ENCODE results near the gene MGLL.
A peak's percentile ranks its signal among the peaks of the same experiment; 100 is the strongest.

MGLL gene

DNA sequence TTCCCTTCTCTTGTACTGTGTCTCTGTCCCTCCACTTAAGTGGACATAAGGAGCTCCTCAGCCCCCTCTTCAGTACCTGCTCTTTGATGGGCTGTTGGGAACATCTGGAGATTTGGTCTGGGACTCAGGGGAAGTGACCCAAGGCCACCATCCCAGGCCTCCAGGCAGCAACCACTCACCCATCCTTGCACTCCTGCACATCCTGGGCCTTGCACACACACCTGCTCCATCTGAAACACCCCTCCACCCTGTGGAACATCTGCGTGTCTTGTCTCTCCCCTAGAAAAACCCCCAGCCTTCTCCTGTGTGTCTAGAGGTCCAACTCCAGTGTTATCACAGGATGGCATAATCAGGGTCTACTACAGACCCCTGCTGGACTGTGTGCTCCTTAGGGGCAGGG, 75.2 kb downstream of the MGLL start:
- H3K27me3 Mint-ChIP-seq (ENCODE audit: low read depth), result peaks cover 18% of the 10 kb centered on the region

DNA sequence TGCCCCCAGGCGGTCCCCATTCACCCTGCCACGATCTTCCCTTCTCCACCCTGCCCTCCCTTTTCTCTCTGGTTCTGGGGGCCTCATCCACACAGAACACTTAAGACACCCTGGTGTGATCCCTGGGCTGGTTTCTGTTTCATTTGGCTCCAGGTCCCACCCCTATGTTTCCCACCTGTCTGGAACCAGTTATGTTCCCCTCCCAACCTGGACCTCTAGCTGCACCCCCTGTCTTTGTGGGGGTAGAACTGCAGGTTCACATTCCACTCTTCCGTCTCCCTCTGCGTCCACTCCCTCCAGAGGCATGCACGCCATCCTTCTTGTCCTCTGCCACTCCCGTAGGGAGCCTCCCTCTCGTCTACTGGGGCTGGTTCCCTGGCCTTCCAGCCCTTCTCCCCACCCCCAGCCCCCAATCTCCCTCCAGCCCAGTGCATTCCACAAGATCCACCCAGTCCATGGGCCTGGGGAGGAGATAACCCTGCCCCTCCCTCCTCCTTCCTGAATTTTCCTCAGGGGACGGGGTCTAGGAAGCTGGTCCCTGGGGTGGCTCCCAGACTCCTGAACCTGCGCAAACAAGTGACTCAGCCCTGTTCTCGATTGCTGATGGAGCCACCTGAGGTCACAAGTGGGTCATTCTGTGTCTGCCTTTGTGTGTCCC, 75.8 kb downstream of the MGLL start:
- Mint-ChIP-seq H3K36me3 (ENCODE audit: low read depth) (no peaks in the 10 kb centered on the region), H3K4me3 (peak overlapping the region in 1 of 3 experiments; percentile 9), H3K4me1 (peaks cover 77% of the 10 kb centered on the region), H3K9me3 (no peaks in the 10 kb centered on the region), H3K27ac (peak overlapping the region in 1 of 3 experiments; percentile 69), H3K27me3 (ENCODE audit: low read depth) (peaks cover 18% of the 10 kb centered on the region)
- TF ChIP-seq, protein P1, sequence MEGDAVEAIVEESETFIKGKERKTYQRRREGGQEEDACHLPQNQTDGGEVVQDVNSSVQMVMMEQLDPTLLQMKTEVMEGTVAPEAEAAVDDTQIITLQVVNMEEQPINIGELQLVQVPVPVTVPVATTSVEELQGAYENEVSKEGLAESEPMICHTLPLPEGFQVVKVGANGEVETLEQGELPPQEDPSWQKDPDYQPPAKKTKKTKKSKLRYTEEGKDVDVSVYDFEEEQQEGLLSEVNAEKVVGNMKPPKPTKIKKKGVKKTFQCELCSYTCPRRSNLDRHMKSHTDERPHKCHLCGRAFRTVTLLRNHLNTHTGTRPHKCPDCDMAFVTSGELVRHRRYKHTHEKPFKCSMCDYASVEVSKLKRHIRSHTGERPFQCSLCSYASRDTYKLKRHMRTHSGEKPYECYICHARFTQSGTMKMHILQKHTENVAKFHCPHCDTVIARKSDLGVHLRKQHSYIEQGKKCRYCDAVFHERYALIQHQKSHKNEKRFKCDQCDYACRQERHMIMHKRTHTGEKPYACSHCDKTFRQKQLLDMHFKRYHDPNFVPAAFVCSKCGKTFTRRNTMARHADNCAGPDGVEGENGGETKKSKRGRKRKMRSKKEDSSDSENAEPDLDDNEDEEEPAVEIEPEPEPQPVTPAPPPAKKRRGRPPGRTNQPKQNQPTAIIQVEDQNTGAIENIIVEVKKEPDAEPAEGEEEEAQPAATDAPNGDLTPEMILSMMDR (IDR thresholded peaks at IDR 0.05; ENCODE audit: unreplicated experiment in 3 of 3), result no peak

More for the DNA sequence above, 75.2 kb downstream of the MGLL start:
- H3K4me3 Mint-ChIP-seq, result peak overlapping the region in 1 of 3 experiments; percentile 22
- TF ChIP-seq, protein P1 (IDR thresholded peaks at IDR 0.05; ENCODE audit: unreplicated experiment in 3 of 3), result no peak
- H3K4me1 Mint-ChIP-seq, result peaks cover 77% of the 10 kb centered on the region
- no peaks in the 10 kb centered on the region for H3K36me3 Mint-ChIP-seq (ENCODE audit: low read depth)
- no peaks in the 10 kb centered on the region for H3K9me3 Mint-ChIP-seq
- H3K27ac Mint-ChIP-seq, result no peak overlapping the region

DNA sequence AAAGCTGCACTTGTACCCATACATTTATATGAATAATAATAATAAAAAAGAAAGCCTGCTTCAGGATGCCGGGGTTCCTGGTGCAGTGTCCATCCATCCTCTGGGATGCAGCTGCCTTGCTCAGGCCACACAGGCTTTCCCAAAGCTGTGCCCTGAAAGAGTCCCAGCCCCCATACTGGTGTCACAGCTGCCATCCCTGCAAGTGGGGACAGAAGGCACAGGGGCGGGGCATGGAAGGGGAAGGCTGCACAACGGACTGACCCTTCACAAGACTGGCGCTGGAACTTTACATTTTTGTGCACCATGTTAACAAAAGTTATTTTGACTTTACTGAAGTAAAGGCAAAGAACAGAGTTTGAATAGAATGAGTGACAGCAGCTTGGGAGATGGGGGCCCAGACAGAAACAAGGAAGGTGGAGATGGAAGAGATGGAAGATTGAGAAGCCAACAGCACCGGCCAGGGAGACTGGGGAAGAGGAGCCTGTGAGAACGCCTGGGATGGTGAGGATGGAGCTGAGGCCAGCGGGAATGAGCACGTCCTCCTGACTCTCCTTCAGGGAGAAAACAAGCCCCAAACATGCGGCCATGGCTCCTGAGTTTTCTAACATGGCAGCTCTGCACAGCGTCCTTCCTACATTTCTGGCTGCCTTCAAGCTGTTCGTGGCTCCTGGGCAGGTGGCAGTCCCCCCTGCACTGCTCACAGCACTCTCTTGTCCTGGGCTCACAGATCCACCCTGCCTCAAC, 76.5 kb downstream of the MGLL start:
- Mint-ChIP-seq H3K9me3 (no peaks in the 10 kb centered on the region), H3K36me3 (ENCODE audit: low read depth) (no peaks in the 10 kb centered on the region), H3K4me1 (peaks cover 70% of the 10 kb centered on the region), H3K4me3 (peak overlapping the region in 2 of 3 experiments; percentile 1 to 10), H3K27me3 (ENCODE audit: low read depth) (peaks cover 14% of the 10 kb centered on the region), H3K27ac (peak overlapping the region in 2 of 3 experiments; percentile 61 to 69)
- TF ChIP-seq, protein P1 (IDR thresholded peaks at IDR 0.05; ENCODE audit: unreplicated experiment in 3 of 3), result no peak

DNA sequence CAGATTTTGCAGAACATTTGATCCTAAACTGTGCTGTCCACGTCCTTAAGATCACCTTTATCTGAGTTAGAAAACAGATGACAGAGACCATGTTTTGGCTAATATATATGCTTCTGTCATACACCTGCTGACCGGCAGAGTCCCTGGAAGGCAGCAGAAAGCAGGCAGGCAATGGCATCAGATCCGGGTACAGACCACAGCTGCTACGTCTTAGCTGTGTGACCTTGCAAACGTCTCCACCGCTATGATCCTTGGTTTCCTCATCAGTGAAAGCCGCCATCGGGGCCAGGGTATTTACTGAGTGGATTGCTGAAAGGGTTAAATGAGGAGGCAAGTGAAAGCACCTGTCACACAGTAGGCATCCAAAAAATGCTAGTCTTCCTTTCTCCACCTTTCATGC, 77.4 kb downstream of the MGLL start:
- Mint-ChIP-seq H3K27me3 (ENCODE audit: low read depth) (peaks cover 14% of the 10 kb centered on the region), H3K36me3 (ENCODE audit: low read depth) (no peaks in the 10 kb centered on the region), H3K9me3 (no peaks in the 10 kb centered on the region), H3K4me3 (peak overlapping the region in 1 of 3 experiments; percentile 37), H3K27ac (peak overlapping the region in 2 of 3 experiments; percentile 10 to 32), H3K4me1 (peaks cover 61% of the 10 kb centered on the region)
- TF ChIP-seq, protein P1 (IDR thresholded peaks at IDR 0.05; ENCODE audit: unreplicated experiment in 3 of 3), result no peak

DNA sequence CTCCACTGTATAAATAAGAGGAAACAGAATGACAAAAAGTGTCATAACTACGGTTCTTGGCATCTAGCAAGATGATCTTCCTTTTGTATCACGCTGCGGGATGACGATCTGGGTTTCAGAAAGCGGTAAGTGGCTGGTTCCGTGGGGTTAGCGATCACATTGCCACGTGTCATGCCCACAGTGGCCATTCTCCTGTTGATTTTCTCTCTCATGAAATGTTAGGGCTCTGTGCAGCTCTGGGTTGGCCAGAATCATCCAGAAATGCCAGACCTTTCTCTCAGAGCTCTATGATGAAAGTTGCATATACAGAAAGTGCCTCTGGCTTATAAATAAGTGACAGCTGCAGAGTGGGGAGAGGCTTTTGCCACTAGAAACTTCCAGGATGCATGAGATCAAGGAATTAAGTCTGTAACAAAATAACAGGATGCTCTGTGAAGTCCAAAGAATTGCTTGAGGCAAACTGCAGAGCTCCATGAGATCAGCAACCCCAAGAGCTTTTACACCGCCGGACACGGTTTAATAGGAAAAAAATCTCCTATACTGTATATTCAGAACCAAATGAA, 78.0 kb downstream of the MGLL start:
- H3K27ac Mint-ChIP-seq, result peak overlapping the region; percentile 22 to 83 (median 32)
- H3K36me3 Mint-ChIP-seq (ENCODE audit: low read depth), result no peaks in the 10 kb centered on the region
- H3K27me3 Mint-ChIP-seq (ENCODE audit: low read depth), result peaks cover 14% of the 10 kb centered on the region
- peaks cover 59% of the 10 kb centered on the region for H3K4me1 Mint-ChIP-seq
- no peak overlapping the region for H3K4me3 Mint-ChIP-seq
- TF ChIP-seq, protein P1 (IDR thresholded peaks at IDR 0.05; ENCODE audit: unreplicated experiment in 3 of 3), result no peak
- H3K9me3 Mint-ChIP-seq, result no peaks in the 10 kb centered on the region
